ENCODE results near the gene GJE1.

The GJE1 gene

DNA sequence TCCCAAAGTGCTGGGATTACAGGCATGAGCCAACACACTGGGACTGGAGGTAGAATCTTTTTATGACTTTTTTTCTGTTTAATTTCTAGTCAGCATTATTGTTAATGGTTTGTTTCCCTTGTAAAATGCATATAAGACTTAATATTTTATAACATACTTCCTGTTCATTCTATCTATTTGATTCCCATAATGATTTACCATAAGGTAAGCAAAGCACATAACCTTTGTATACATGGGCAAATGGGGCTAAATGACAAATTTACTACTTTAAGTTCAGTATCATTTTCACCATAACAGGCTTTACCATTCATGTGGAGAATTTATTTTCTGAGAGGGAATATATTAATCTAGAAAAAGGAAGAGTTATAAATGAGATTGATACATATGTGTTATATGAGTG is 38.6 kb downstream of the GJE1 start:
- peaks cover 5% of the 10 kb centered on the region for H3K4me1 ChIP-seq (ENCODE audit: control insufficient read depth, insufficient read depth, low read length)
- no peak overlapping the region for H3K9ac ChIP-seq (ENCODE audit: low read length)
- H3K27me3 ChIP-seq (ENCODE audit: control insufficient read depth, insufficient read depth, low read length): no peaks in the 10 kb centered on the region
- no peaks in the 10 kb centered on the region for H3K9me3 ChIP-seq (ENCODE audit: control insufficient read depth, low read length)
- H3K4me3 ChIP-seq (ENCODE audit: low read length): no peak overlapping the region
- peaks cover 3% of the 10 kb centered on the region for H3K36me3 ChIP-seq (ENCODE audit: control insufficient read depth, insufficient read depth, low read length)

DNA sequence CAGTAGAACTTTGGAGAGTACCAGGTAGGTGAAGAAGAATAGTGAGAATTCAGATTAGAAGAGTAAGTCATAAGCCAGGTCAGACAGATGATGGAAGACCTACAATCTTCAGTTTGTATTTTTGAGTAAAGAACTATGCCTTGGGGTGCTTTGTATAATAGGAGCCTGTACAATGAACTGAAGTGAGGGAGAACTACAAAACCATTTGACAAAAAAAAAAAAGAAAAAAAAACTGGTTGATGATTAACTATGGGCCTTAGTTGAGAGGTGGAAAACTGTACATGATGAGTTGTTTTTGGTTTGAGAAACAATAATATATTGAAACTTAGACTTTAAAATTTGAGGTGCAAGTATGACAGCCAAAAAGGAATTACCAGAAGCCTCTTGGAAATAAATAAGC is 40.0 kb downstream of the GJE1 start:
- Histone ChIP-seq H3K36me3 (ENCODE audit: control insufficient read depth, insufficient read depth, low read length) (peaks cover 3% of the 10 kb centered on the region), H3K4me1 (ENCODE audit: control insufficient read depth, insufficient read depth, low read length) (peaks cover 5% of the 10 kb centered on the region), H3K4me3 (ENCODE audit: low read length) (no peak overlapping the region), H3K9me3 (ENCODE audit: control insufficient read depth, low read length) (no peaks in the 10 kb centered on the region), H3K27me3 (ENCODE audit: control insufficient read depth, insufficient read depth, low read length) (no peaks in the 10 kb centered on the region), H3K9ac (ENCODE audit: low read length) (no peak overlapping the region)

- Histone ChIP-seq H3K36me3 (ENCODE audit: control insufficient read depth, insufficient read depth, low read length) (peaks cover 3% of the 10 kb centered on the region), H3K4me3 (ENCODE audit: low read length) (no peak overlapping the region), H3K4me1 (ENCODE audit: control insufficient read depth, insufficient read depth, low read length) (peaks cover 5% of the 10 kb centered on the region), H3K9me3 (ENCODE audit: control insufficient read depth, low read length) (no peaks in the 10 kb centered on the region), H3K27me3 (ENCODE audit: control insufficient read depth, insufficient read depth, low read length) (no peaks in the 10 kb centered on the region), H3K9ac (ENCODE audit: low read length) (no peak overlapping the region)
Observed at GRCh38 chr6:142173980-142174379, 41.3 kb downstream of the GJE1 start.

DNA sequence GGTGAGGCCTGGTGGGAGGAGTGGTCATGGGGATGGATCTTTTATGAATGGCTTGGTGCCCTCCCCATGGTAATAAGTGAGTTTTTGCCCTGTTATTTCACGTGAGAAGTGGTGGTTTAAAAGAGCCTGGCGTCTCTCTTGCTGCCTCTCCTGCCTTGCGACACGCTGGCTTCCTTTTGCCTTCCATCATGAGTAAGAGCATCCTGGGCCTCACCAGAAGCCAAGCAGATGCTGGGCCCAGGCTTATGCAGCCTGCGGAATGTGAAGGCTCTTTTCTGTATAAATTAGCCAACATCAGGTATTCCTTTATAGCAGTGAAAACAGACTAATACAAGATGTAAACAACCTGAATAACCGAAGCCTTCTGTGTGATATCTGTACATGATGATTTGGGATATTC is 42.0 kb downstream of the GJE1 start:
- peaks cover 5% of the 10 kb centered on the region for H3K4me1 ChIP-seq (ENCODE audit: control insufficient read depth, insufficient read depth, low read length)
- no peaks in the 10 kb centered on the region for H3K9me3 ChIP-seq (ENCODE audit: control insufficient read depth, low read length)
- H3K36me3 ChIP-seq (ENCODE audit: control insufficient read depth, insufficient read depth, low read length): peaks cover 3% of the 10 kb centered on the region
- no peak overlapping the region for H3K4me3 ChIP-seq (ENCODE audit: low read length)
- no peak overlapping the region for H3K9ac ChIP-seq (ENCODE audit: low read length)
- H3K27me3 ChIP-seq (ENCODE audit: control insufficient read depth, insufficient read depth, low read length): no peaks in the 10 kb centered on the region

- no peak overlapping the region for H3K9ac ChIP-seq (ENCODE audit: low read length)
- H3K27me3 ChIP-seq (ENCODE audit: control insufficient read depth, insufficient read depth, low read length): no peaks in the 10 kb centered on the region
- H3K4me3 ChIP-seq (ENCODE audit: low read length): no peak overlapping the region
- no peaks in the 10 kb centered on the region for H3K9me3 ChIP-seq (ENCODE audit: control insufficient read depth, low read length)
- H3K36me3 ChIP-seq (ENCODE audit: control insufficient read depth, insufficient read depth, low read length): peaks cover 3% of the 10 kb centered on the region
- H3K4me1 ChIP-seq (ENCODE audit: control insufficient read depth, insufficient read depth, low read length): no peaks in the 10 kb centered on the region
Observed at GRCh38 chr6:142178129-142178528, 45.4 kb downstream of the GJE1 start.

DNA sequence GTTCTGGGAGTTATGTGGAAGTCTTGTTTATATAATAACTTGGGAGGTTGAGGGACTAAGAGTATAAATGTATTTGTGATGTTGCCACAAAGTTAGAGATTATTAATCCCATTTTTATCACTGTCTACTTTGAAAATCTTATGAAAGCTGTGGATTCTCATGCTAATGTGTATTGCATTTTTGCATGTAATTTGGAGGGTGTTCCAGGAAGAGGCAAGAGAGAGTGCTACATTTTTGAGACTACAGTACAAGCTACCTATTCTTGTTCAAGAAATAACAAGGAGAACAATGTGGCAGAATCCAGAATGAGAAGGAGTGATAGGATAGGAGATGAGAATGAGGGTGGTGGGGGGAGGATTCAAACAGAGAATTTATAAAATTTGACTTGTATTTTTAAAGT is 49.3 kb downstream of the GJE1 start:
- no peaks in the 10 kb centered on the region for H3K4me1 ChIP-seq (ENCODE audit: control insufficient read depth, insufficient read depth, low read length)
- H3K36me3 ChIP-seq (ENCODE audit: control insufficient read depth, insufficient read depth, low read length): no peaks in the 10 kb centered on the region
- no peaks in the 10 kb centered on the region for H3K9me3 ChIP-seq (ENCODE audit: control insufficient read depth, low read length)
- H3K4me3 ChIP-seq (ENCODE audit: low read length): no peak overlapping the region
- H3K9ac ChIP-seq (ENCODE audit: low read length): no peak overlapping the region
- H3K27me3 ChIP-seq (ENCODE audit: control insufficient read depth, insufficient read depth, low read length): no peaks in the 10 kb centered on the region

GRCh38 chr6:142183351-142183750 is 50.6 kb downstream of the GJE1 start:
- no peaks in the 10 kb centered on the region for H3K36me3 ChIP-seq (ENCODE audit: control insufficient read depth, insufficient read depth, low read length)
- H3K4me3 ChIP-seq (ENCODE audit: low read length): no peak overlapping the region
- no peaks in the 10 kb centered on the region for H3K27me3 ChIP-seq (ENCODE audit: control insufficient read depth, insufficient read depth, low read length)
- H3K9me3 ChIP-seq (ENCODE audit: control insufficient read depth, low read length): no peaks in the 10 kb centered on the region
- no peak overlapping the region for H3K9ac ChIP-seq (ENCODE audit: low read length)
- H3K4me1 ChIP-seq (ENCODE audit: control insufficient read depth, insufficient read depth, low read length): no peaks in the 10 kb centered on the region

GRCh38 chr6:142184307-142184706 is 51.6 kb downstream of the GJE1 start:
- H3K9ac ChIP-seq (ENCODE audit: low read length): no peak overlapping the region

More at GRCh38 chr6:142184307-142184706, 51.6 kb downstream of the GJE1 start:
- Histone ChIP-seq H3K4me1 (ENCODE audit: control insufficient read depth, insufficient read depth, low read length) (no peaks in the 10 kb centered on the region), H3K9me3 (ENCODE audit: control insufficient read depth, low read length) (no peaks in the 10 kb centered on the region), H3K4me3 (ENCODE audit: low read length) (no peak overlapping the region), H3K36me3 (ENCODE audit: control insufficient read depth, insufficient read depth, low read length) (no peaks in the 10 kb centered on the region), H3K27me3 (ENCODE audit: control insufficient read depth, insufficient read depth, low read length) (no peaks in the 10 kb centered on the region)
